A549 (cell line): Measurements from ENCODE around the gene DBF4B. TPM values are rescaled to one million over a fixed set of nuclear protein-coding genes. Genes with fewer than 3 reads are reported as not detected.
A peak's percentile ranks its signal among the peaks of the same experiment; 100 is the strongest.

Experiments used
- ATAC-seq, 2 experiments: fragments of 200-7000 bp in 1 of 2; fragments of >200 bp in 1 of 2; cut with Nextera tagmentation in 1 of 2; cut with Tn5 transposase in 1 of 2; 3 replicates each; pipeline versions ENCODE4 v1.8.0 to v1.9.1; 2018 to 2020; ENCODE audit warnings: mild to moderate bottlenecking in 1 of 2, moderate library complexity in 1 of 2
- CTCF ChIA-PET: fragments of 300-600 bp; sonication (Branson Sonifier 250); formaldehyde crosslinking; extraction: SDS; loops from one replicate; lab custom pipeline; 2021; ENCODE audit warnings: antibody characterized with exemption, inconsistent platforms; lab: Yijun Ruan, JAX
- POLR2A ChIA-PET: fragments of 350-600 bp; formaldehyde crosslinking; extraction: SDS; loops from one replicate; lab custom pipeline; 2021; ENCODE audit warnings: antibody characterized with exemption, inconsistent platforms; lab: Yijun Ruan, JAX
- DNase-seq, 2 experiments: peaks; one replicate each; pipeline versions ENCODE4 v3.0.0 to v3.0.0-alpha.2; 2011 to 2016; ENCODE audit warnings: low read depth in 1 of 2, low spot score in 1 of 2
- FAIRE-seq: peaks from 2 replicates; lab custom pipeline; 2011; peaks lifted over from hg19 to GRCh38; lab: Jason Lieb, UNC
- H3K27ac ChIP-seq, 2 experiments: fragments of >200 bp; sonication (Bioruptor Twin); formaldehyde crosslinking; 3 replicates each; pipeline ENCODE4 v1.5.1; 2016 to 2017
- H3K4me1 ChIP-seq: fragments of >200 bp; sonication (Bioruptor Twin); formaldehyde crosslinking; 3 replicates; pipeline ENCODE4 v1.6.1; 2016
- H3K4me2 ChIP-seq: fragments of >200 bp; sonication (Bioruptor Twin); formaldehyde crosslinking; 3 replicates; pipeline ENCODE4 v1.6.1; 2016
- H3K4me3 ChIP-seq: fragments of >200 bp; sonication (Bioruptor Twin); formaldehyde crosslinking; 3 replicates; pipeline ENCODE4 v1.5.1; 2016
- H3K9me3 ChIP-seq: fragments of >200 bp; sonication (Bioruptor Twin); formaldehyde crosslinking; 3 replicates; pipeline ENCODE4 v1.6.1; 2016
- CBX8 ChIP-seq: fragments of 200-600 bp; sonication (generic); IDR thresholded peaks from 2 replicates; pipeline ENCODE4 v1.6.1; 2016
- CEBPB ChIP-seq, 2 experiments: fragments of >200 bp in 1 of 2; sonication (Bioruptor Twin) in 1 of 2; formaldehyde crosslinking in 1 of 2; IDR thresholded peaks; 2 replicates each; pipeline ENCODE4 v1.6.1; 2012 to 2016
- EHF ChIP-seq: fragments of 250-450 bp; sonication (Bioruptor Pico); IDR thresholded peaks from 2 replicates; pipeline ENCODE4 v1.5.0; 2020; ENCODE audit warnings: mild to moderate bottlenecking
- EP300 ChIP-seq, 2 experiments: fragments of >200 bp; sonication (Bioruptor Twin); formaldehyde crosslinking; IDR thresholded peaks; 2 replicates in 1 of 2; 3 replicates in 1 of 2; pipeline ENCODE4 v1.6.1; 2016 to 2017
- ESRRA ChIP-seq: fragments of 150-350 bp; IDR thresholded peaks from 2 replicates; pipeline ENCODE4 v1.6.1; 2014; ENCODE audit warnings: mild to moderate bottlenecking, low read length, borderline replicate concordance
- NFE2L2 ChIP-seq: fragments of 150-350 bp; conservative IDR thresholded peaks from 2 replicates; pipeline ENCODE4 v1.6.1; 2014; ENCODE audit warnings: low read length
- SMC3 ChIP-seq: fragments of >200 bp; sonication (Bioruptor Twin); formaldehyde crosslinking; IDR thresholded peaks from 3 replicates; pipeline ENCODE4 v1.6.1; 2018; ENCODE audit warnings: inconsistent platforms
- TFCP2L1 ChIP-seq: fragments of 250-450 bp; sonication (Bioruptor Pico); IDR thresholded peaks from 2 replicates; pipeline ENCODE4 v1.5.0; 2021; ENCODE audit warnings: mild to moderate bottlenecking
- TP53 ChIP-seq: fragments of 250-450 bp; sonication (Bioruptor Pico); IDR thresholded peaks from 2 replicates; pipeline ENCODE4 v1.5.0; 2021; ENCODE audit warnings: mild to moderate bottlenecking, moderate library complexity
- WGBS: methylation state at CpG from one replicate; pipeline ENCODE4 v1.1.6; 2017; ENCODE audit errors: missing lambda C conversion rate; 5-methylcytosine and 5-hydroxymethylcytosine counted together
- polyA plus RNA-seq, 4 experiments: library from polyadenylated mRNA; depleted of rRNA in 3 of 4; stranded (reverse); fragments of >200 nt; fragmentation: RNase III in 1 of 4; extraction: RNeasy Plus Mini Kit Qiagen cat#74134 plus additional on column Dnase treatment in 1 of 4; gene quantifications; 2 replicates in 3 of 4; 3 replicates in 1 of 4; pipeline ENCODE4 v1.2.3, GENCODE V29; 2011 to 2017
- TF ChIP-seq, protein P1 (sequence below): fragments of 450-650 bp; IDR thresholded peaks from 2 replicates; pipeline ENCODE4 v1.6.1; 2014; ENCODE audit warnings: antibody characterized with exemption
- TF ChIP-seq, protein P2 (sequence below): fragments of >200 bp; sonication (Bioruptor Twin); formaldehyde crosslinking; IDR thresholded peaks from 3 replicates; pipeline ENCODE4 v1.6.1; 2016
- TF ChIP-seq, protein P3 (sequence below): fragments of >200 bp; sonication (Bioruptor Twin); formaldehyde crosslinking; IDR thresholded peaks from 3 replicates; pipeline ENCODE4 v1.5.1; 2016
- TF ChIP-seq, protein P4 (sequence below): IDR thresholded peaks from 2 replicates; pipeline ENCODE4 v1.6.1; 2012; ENCODE audit warnings: low read depth, borderline replicate concordance
- TF ChIP-seq, protein P5 (sequence below): fragments of 200-600 bp; sonication (generic); IDR thresholded peaks from 2 replicates; pipeline ENCODE4 v1.6.1; 2016; ENCODE audit warnings: antibody characterized with exemption, mild to moderate bottlenecking, moderate library complexity
- TF ChIP-seq, protein P6 (sequence below): fragments of 250-450 bp; sonication (Bioruptor Pico); IDR thresholded peaks from 2 replicates; pipeline ENCODE4 v1.5.0; 2020; ENCODE audit warnings: low read depth, mild to moderate bottlenecking, moderate library complexity

Gene DBF4B
- polyA plus RNA-seq, 2 of the 4 experiments (the other 2 are of a cell fraction), result 16.9 to 32.3 TPM

DNA sequence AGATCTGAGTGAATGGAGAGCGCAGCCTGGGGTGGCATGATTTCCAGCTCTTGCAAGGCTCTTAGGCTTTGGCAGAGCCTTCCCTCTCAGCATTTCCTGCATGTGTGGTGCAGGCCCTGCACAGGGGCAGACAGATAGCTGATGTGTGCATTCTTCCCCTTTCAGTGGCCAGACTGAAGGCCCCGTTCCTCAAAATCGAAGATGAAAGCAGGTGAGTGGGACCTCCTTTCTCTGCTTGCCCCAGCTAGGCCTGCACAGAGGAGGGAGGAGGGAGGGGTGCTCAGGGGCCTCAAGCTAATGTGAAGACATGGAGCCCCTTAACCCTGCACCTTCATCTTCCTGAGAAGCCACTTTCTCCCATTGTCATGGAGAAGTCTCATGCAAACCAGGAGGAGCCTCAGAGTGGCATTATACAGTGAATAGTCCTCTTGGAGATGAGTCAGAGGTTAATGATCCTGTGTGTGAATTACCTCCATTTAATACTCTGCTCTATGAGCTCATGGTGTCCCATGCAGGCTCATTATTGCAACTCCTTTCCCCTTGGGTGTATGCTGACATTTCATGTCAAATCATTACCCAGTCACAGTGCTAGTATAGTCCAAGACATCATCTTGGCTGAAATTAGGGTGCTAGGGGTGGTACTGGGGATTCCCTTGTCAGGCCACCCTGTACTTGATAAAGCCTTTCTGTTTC lies 29.9 kb downstream of the DBF4B start:
- Histone ChIP-seq H3K4me1 (no peaks in the 10 kb centered on the region), H3K27ac (no peak overlapping the region), H3K4me2 (no peak overlapping the region), H3K9me3 (no peaks in the 10 kb centered on the region), H3K4me3 (no peak overlapping the region)
- ChIA-PET CTCF (interaction anchor here (1.7 to 3.2 kb wide), 4 partner anchors 10 to 141 kb away, joined by 3 to 13 read pairs (median 10); no protein-coding TSS in a partner anchor), POLR2A (no interaction called here)
- TF ChIP-seq SMC3 (no peak), TP53 (CRISPR knock-in tag) (no peak), TFCP2L1 (CRISPR knock-in tag) (no peak), NFE2L2 (no peak), ESRRA (no peak), CBX8 (no peak), EHF (CRISPR knock-in tag) (no peak)
- TF ChIP-seq, protein P1, sequence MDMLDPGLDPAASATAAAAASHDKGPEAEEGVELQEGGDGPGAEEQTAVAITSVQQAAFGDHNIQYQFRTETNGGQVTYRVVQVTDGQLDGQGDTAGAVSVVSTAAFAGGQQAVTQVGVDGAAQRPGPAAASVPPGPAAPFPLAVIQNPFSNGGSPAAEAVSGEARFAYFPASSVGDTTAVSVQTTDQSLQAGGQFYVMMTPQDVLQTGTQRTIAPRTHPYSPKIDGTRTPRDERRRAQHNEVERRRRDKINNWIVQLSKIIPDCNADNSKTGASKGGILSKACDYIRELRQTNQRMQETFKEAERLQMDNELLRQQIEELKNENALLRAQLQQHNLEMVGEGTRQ, result no peak
- TF ChIP-seq, protein P2, sequence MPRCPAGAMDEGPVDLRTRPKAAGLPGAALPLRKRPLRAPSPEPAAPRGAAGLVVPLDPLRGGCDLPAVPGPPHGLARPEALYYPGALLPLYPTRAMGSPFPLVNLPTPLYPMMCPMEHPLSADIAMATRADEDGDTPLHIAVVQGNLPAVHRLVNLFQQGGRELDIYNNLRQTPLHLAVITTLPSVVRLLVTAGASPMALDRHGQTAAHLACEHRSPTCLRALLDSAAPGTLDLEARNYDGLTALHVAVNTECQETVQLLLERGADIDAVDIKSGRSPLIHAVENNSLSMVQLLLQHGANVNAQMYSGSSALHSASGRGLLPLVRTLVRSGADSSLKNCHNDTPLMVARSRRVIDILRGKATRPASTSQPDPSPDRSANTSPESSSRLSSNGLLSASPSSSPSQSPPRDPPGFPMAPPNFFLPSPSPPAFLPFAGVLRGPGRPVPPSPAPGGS, result no peak
- TF ChIP-seq, protein P3, sequence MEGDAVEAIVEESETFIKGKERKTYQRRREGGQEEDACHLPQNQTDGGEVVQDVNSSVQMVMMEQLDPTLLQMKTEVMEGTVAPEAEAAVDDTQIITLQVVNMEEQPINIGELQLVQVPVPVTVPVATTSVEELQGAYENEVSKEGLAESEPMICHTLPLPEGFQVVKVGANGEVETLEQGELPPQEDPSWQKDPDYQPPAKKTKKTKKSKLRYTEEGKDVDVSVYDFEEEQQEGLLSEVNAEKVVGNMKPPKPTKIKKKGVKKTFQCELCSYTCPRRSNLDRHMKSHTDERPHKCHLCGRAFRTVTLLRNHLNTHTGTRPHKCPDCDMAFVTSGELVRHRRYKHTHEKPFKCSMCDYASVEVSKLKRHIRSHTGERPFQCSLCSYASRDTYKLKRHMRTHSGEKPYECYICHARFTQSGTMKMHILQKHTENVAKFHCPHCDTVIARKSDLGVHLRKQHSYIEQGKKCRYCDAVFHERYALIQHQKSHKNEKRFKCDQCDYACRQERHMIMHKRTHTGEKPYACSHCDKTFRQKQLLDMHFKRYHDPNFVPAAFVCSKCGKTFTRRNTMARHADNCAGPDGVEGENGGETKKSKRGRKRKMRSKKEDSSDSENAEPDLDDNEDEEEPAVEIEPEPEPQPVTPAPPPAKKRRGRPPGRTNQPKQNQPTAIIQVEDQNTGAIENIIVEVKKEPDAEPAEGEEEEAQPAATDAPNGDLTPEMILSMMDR, result no peak
- TF ChIP-seq, protein P4, sequence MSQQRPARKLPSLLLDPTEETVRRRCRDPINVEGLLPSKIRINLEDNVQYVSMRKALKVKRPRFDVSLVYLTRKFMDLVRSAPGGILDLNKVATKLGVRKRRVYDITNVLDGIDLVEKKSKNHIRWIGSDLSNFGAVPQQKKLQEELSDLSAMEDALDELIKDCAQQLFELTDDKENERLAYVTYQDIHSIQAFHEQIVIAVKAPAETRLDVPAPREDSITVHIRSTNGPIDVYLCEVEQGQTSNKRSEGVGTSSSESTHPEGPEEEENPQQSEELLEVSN, result no peak
- TF ChIP-seq, protein P5, sequence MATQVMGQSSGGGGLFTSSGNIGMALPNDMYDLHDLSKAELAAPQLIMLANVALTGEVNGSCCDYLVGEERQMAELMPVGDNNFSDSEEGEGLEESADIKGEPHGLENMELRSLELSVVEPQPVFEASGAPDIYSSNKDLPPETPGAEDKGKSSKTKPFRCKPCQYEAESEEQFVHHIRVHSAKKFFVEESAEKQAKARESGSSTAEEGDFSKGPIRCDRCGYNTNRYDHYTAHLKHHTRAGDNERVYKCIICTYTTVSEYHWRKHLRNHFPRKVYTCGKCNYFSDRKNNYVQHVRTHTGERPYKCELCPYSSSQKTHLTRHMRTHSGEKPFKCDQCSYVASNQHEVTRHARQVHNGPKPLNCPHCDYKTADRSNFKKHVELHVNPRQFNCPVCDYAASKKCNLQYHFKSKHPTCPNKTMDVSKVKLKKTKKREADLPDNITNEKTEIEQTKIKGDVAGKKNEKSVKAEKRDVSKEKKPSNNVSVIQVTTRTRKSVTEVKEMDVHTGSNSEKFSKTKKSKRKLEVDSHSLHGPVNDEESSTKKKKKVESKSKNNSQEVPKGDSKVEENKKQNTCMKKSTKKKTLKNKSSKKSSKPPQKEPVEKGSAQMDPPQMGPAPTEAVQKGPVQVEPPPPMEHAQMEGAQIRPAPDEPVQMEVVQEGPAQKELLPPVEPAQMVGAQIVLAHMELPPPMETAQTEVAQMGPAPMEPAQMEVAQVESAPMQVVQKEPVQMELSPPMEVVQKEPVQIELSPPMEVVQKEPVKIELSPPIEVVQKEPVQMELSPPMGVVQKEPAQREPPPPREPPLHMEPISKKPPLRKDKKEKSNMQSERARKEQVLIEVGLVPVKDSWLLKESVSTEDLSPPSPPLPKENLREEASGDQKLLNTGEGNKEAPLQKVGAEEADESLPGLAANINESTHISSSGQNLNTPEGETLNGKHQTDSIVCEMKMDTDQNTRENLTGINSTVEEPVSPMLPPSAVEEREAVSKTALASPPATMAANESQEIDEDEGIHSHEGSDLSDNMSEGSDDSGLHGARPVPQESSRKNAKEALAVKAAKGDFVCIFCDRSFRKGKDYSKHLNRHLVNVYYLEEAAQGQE, result no peak
- TF ChIP-seq, protein P6, sequence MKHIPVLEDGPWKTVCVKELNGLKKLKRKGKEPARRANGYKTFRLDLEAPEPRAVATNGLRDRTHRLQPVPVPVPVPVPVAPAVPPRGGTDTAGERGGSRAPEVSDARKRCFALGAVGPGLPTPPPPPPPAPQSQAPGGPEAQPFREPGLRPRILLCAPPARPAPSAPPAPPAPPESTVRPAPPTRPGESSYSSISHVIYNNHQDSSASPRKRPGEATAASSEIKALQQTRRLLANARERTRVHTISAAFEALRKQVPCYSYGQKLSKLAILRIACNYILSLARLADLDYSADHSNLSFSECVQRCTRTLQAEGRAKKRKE, result no peak
- 86% methylated on average over 3 of the region's 3 CpGs for WGBS
- DNase-seq (no peak), ATAC-seq (peak in 1 of 2 experiments; percentile 9; a peak in 1 of 6 replicates), FAIRE-seq (no peak)

DNA sequence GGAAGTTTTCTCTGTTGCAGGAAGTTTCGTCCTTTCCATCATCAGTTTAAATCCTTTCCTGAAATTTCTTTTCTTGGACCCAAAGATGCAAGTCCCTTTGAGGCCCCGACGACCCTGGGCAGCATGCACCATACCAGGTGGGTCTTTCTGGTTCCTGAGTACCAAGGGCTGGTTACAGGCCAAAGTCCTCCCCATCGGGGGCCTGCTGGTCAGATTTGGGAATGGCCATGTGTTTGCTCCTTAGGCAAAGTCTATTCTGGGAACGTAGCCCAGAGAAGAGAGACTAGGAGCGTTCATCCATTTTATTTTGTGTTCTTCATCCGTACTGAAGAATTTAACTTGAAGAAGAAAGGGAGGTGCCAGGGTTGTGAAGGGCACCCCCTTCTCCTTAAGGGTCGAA lies 32.9 kb downstream of the DBF4B start:
- no peak for DNase-seq
- POLR2A ChIA-PET, result no interaction called here
- H3K9me3 ChIP-seq, result no peaks in the 10 kb centered on the region
- no peak overlapping the region for H3K4me3 ChIP-seq
- no peak for ATAC-seq
- no peak for FAIRE-seq
- no peak overlapping the region for H3K27ac ChIP-seq
- no peaks in the 10 kb centered on the region for H3K4me1 ChIP-seq
- 90% methylated on average over 8 of the region's 8 CpGs for WGBS
- H3K4me2 ChIP-seq, result no peak overlapping the region
- TF ChIP-seq CEBPB (IDR thresholded peaks at IDR 0.05) (no peak), EHF (CRISPR knock-in tag) (no peak), EP300 (IDR thresholded peaks at IDR 0.05) (no peak)
- TF ChIP-seq, all 56 proteins: peak for 0
- CTCF ChIA-PET, result interaction anchor here (1.3 kb wide), 1 partner anchor 27 kb away, joined by 5 read pairs; no protein-coding TSS in a partner anchor
